Measurements from ENCODE around the gene DTNBP1.

DTNBP1 gene

GRCh38 chr6:15504581-15505350, 158.1 kb downstream of the DTNBP1 start:
- Histone ChIP-seq H3K27ac (peak overlapping the region; percentile 51), H3K9me3 (ENCODE audit: control insufficient read depth, low read length) (no peaks in the 10 kb centered on the region), H3K4me3 (ENCODE audit: low read depth, low read length) (peak overlapping the region; percentile 43), H3K79me2 (no peaks in the 10 kb centered on the region), H3K36me3 (ENCODE audit: control insufficient read depth, insufficient read depth, low read length) (no peaks in the 10 kb centered on the region), H3K27me3 (ENCODE audit: control insufficient read depth, insufficient read depth, low read length) (no peaks in the 10 kb centered on the region), H3K4me1 (peaks cover 37% of the 10 kb centered on the region), H3K4me2 (ENCODE audit: low read length) (peak overlapping the region; percentile 51), H2AFZ (peak overlapping the region; percentile 36), H3K9ac (no peak overlapping the region)
- no peak for TF ChIP-seq CTCF (IDR thresholded peaks at IDR 0.05)

- H3K27ac ChIP-seq = peak overlapping the region; percentile 51
- no peaks in the 10 kb centered on the region for H3K9me3 ChIP-seq (ENCODE audit: control insufficient read depth, low read length)
- H2AFZ ChIP-seq = peak overlapping the region; percentile 36
- no peaks in the 10 kb centered on the region for H3K27me3 ChIP-seq (ENCODE audit: control insufficient read depth, insufficient read depth, low read length)
- no peaks in the 10 kb centered on the region for H3K36me3 ChIP-seq (ENCODE audit: control insufficient read depth, insufficient read depth, low read length)
- H3K4me3 ChIP-seq (ENCODE audit: low read depth, low read length) = no peak overlapping the region
- H3K4me2 ChIP-seq (ENCODE audit: low read length) = peak overlapping the region; percentile 51
- no peaks in the 10 kb centered on the region for H3K79me2 ChIP-seq
- H3K4me1 ChIP-seq = peaks cover 37% of the 10 kb centered on the region
- TF ChIP-seq CTCF (IDR thresholded peaks at IDR 0.05) = peak; percentile 23
- H3K9ac ChIP-seq = no peak overlapping the region
These were observed 158.8 kb downstream of the DTNBP1 start for GRCh38 chr6:15504040-15504495.

- no peak overlapping the region for H3K9ac ChIP-seq
- peaks cover 37% of the 10 kb centered on the region for H3K4me1 ChIP-seq
- peak overlapping the region; percentile 51 for H3K27ac ChIP-seq
- H3K4me2 ChIP-seq (ENCODE audit: low read length) = no peak overlapping the region
- TF ChIP-seq CTCF (IDR thresholded peaks at IDR 0.05) = no peak
- no peaks in the 10 kb centered on the region for H3K27me3 ChIP-seq (ENCODE audit: control insufficient read depth, insufficient read depth, low read length)
- no peaks in the 10 kb centered on the region for H3K36me3 ChIP-seq (ENCODE audit: control insufficient read depth, insufficient read depth, low read length)
- H3K79me2 ChIP-seq = no peaks in the 10 kb centered on the region
- H3K9me3 ChIP-seq (ENCODE audit: control insufficient read depth, low read length) = no peaks in the 10 kb centered on the region
- no peak overlapping the region for H2AFZ ChIP-seq
- no peak overlapping the region for H3K4me3 ChIP-seq (ENCODE audit: low read depth, low read length)
These were observed 159.5 kb downstream of the DTNBP1 start for GRCh38 chr6:15503346-15503680.

- TF ChIP-seq CTCF (IDR thresholded peaks at IDR 0.05) = no peak
- peak overlapping the region; percentile 52 for H3K27ac ChIP-seq
- no peaks in the 10 kb centered on the region for H3K36me3 ChIP-seq (ENCODE audit: control insufficient read depth, insufficient read depth, low read length)
These were observed 160.1 kb downstream of the DTNBP1 start for GRCh38 chr6:15502446-15503345.

More at GRCh38 chr6:15502446-15503345, 160.1 kb downstream of the DTNBP1 start:
- Histone ChIP-seq H3K4me3 (ENCODE audit: low read depth, low read length) (no peak overlapping the region), H3K9me3 (ENCODE audit: control insufficient read depth, low read length) (no peaks in the 10 kb centered on the region), H3K9ac (no peak overlapping the region), H3K79me2 (no peaks in the 10 kb centered on the region), H3K4me1 (peaks cover 37% of the 10 kb centered on the region), H2AFZ (peak overlapping the region; percentile 16), H3K27me3 (ENCODE audit: control insufficient read depth, insufficient read depth, low read length) (no peaks in the 10 kb centered on the region), H3K4me2 (ENCODE audit: low read length) (no peak overlapping the region)
